Measurements from ENCODE around the gene DNAJC27. TPM values are rescaled to one million over a fixed set of nuclear protein-coding genes. Genes with fewer than 3 reads are reported as not detected.

The DNAJC27 gene
- polyA plus RNA-seq, 1 of the 3 experiments (the other 2 are of a cell fraction): 2.4 TPM

DNA sequence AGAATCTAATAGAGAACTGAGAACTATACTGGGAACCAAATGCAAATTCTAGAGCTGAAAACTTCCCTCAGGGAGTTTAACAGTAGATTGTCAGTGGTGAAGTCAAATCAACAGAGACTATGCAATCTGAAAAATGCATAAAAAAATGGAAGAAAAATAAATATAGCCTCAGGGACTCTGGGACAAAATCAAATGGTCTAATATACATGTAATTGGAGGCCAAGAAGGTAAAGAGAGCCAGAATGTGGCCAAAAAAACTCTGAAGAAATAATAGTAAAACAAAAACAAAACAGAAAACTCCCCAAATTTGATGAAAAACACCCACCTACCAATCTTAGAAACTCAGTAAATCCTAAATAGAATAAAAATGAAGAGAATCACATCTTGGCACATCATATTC, 16.5 kb downstream of the DNAJC27 start:
- CTCF ChIA-PET: interaction anchor here (1.0 to 2.6 kb wide), 2 partner anchors 9 to 175 kb away, joined by 3 to 9 read pairs; no protein-coding TSS in a partner anchor
- DNase-seq: no peak
- Histone ChIP-seq H3K36me3 (replicated peaks in 1 of 2; ENCODE audit: control insufficient read depth in 1 of 2, insufficient read depth in 2 of 2, low read length in 1 of 2) (peaks cover 78 to 79% of the 10 kb centered on the region in 2 experiments), H2AFZ (ENCODE audit: low read depth) (no peak overlapping the region), H3K4me2 (no peak overlapping the region), H3K79me2 (ENCODE audit: insufficient read depth) (no peaks in the 10 kb centered on the region; the same call in 1 of the 2 replicates), H3K27me3 (ENCODE audit: insufficient read depth) (no peaks in the 10 kb centered on the region), H3F3A (replicated peaks; ENCODE audit: insufficient read depth) (no peaks in the 10 kb centered on the region), H3K4me1 (ENCODE audit: control insufficient read depth in 1 of 2, insufficient read depth in 2 of 2, low read depth in 1 of 2, low read length in 1 of 2) (no peaks in the 10 kb centered on the region), H3K27ac (ENCODE audit: low read depth in 2 of 2, low read length in 1 of 2) (no peak overlapping the region), H3K9ac (no peak overlapping the region), H4K20me1 (ENCODE audit: insufficient read depth) (no peaks in the 10 kb centered on the region), H3K4me3 (ENCODE audit: low read depth in 2 of 2, low read length in 1 of 2) (no peak overlapping the region), H3K9me2 (no peaks in the 10 kb centered on the region), H3K9me3 (peaks cover 10% of the 10 kb centered on the region)
- TF ChIP-seq EZH2phosphoT487 (IDR thresholded peaks at IDR 0.05; ENCODE audit: borderline replicate concordance, low read depth) (no peak), GATA2 (CRISPR knock-in tag; IDR thresholded peaks at IDR 0.05) (no peak), YY1 (IDR thresholded peaks at IDR 0.05; ENCODE audit: low read depth) (no peak), GABPA (IDR thresholded peaks at IDR 0.05; ENCODE audit: low read depth) (no peak), RFX5 (IDR thresholded peaks at IDR 0.05; ENCODE audit: low read length) (no peak), JUND (IDR thresholded peaks at IDR 0.05) (no peak), FOXM1 (IDR thresholded peaks at IDR 0.05; ENCODE audit: low read depth) (no peak), ELF1 (IDR thresholded peaks at IDR 0.05) (no peak)
- TF ChIP-seq, protein P1, sequence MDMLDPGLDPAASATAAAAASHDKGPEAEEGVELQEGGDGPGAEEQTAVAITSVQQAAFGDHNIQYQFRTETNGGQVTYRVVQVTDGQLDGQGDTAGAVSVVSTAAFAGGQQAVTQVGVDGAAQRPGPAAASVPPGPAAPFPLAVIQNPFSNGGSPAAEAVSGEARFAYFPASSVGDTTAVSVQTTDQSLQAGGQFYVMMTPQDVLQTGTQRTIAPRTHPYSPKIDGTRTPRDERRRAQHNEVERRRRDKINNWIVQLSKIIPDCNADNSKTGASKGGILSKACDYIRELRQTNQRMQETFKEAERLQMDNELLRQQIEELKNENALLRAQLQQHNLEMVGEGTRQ (IDR thresholded peaks at IDR 0.05; ENCODE audit: borderline replicate concordance, low read depth, low read length): no peak
- POLR2A ChIA-PET: no interaction called here

DNA sequence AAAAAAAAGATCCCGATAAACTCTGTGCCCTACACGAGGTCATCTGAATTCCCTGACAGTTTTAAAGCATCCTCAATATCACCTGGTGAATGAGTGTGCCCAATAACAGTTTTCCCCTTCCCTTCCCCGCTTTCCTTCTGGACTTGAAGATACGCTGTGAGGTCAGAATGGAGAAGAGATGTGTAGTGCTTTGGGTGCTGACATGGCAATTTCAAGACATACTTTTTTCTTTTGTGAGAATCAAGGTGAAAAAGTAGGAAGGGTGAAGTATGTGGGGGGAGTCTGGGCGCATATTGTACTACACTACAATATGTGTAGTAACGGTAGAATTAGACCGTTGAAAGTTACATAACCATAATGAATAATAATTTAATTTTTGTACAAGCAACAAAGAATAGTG, 21.7 kb downstream of the DNAJC27 start:
- H4K20me1 ChIP-seq (ENCODE audit: insufficient read depth): no peaks in the 10 kb centered on the region
- DNase-seq: no peak
- H3K36me3 ChIP-seq (replicated peaks in 1 of 2; ENCODE audit: control insufficient read depth in 1 of 2, insufficient read depth in 2 of 2, low read length in 1 of 2): peaks cover 68 to 80% of the 10 kb centered on the region in 2 experiments
- H3K9me3 ChIP-seq: peaks cover 4% of the 10 kb centered on the region
- no peaks in the 10 kb centered on the region for H3K79me2 ChIP-seq (ENCODE audit: insufficient read depth)
- no peaks in the 10 kb centered on the region for H3K27me3 ChIP-seq (ENCODE audit: insufficient read depth)
- no peak overlapping the region for H3K27ac ChIP-seq (ENCODE audit: low read depth in 2 of 2, low read length in 1 of 2)
- WGBS (ENCODE audit: low lambda C conversion rate): 94% methylated on average over 7 of the region's 7 CpGs
- POLR2A ChIA-PET: no interaction called here
- CTCF ChIA-PET: no interaction called here
- no peaks in the 10 kb centered on the region for H3K4me1 ChIP-seq (ENCODE audit: control insufficient read depth in 1 of 2, insufficient read depth in 2 of 2, low read depth in 1 of 2, low read length in 1 of 2)
- H3K9ac ChIP-seq: no peak overlapping the region
- no peak overlapping the region for H2AFZ ChIP-seq (ENCODE audit: low read depth)
- no peak for TF ChIP-seq POLR2AphosphoS5 (IDR thresholded peaks at IDR 0.05; ENCODE audit: low read depth, low read length)
- no peak for TF ChIP-seq TCF12 (IDR thresholded peaks at IDR 0.05)
- TF ChIP-seq, protein P1 (IDR thresholded peaks at IDR 0.05; ENCODE audit: borderline replicate concordance, low read depth, low read length): no peak
- TF ChIP-seq, protein P2, sequence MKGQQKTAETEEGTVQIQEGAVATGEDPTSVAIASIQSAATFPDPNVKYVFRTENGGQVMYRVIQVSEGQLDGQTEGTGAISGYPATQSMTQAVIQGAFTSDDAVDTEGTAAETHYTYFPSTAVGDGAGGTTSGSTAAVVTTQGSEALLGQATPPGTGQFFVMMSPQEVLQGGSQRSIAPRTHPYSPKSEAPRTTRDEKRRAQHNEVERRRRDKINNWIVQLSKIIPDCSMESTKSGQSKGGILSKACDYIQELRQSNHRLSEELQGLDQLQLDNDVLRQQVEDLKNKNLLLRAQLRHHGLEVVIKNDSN (IDR thresholded peaks at IDR 0.05; ENCODE audit: borderline replicate concordance, low read depth): no peak
- TF ChIP-seq, protein P3, sequence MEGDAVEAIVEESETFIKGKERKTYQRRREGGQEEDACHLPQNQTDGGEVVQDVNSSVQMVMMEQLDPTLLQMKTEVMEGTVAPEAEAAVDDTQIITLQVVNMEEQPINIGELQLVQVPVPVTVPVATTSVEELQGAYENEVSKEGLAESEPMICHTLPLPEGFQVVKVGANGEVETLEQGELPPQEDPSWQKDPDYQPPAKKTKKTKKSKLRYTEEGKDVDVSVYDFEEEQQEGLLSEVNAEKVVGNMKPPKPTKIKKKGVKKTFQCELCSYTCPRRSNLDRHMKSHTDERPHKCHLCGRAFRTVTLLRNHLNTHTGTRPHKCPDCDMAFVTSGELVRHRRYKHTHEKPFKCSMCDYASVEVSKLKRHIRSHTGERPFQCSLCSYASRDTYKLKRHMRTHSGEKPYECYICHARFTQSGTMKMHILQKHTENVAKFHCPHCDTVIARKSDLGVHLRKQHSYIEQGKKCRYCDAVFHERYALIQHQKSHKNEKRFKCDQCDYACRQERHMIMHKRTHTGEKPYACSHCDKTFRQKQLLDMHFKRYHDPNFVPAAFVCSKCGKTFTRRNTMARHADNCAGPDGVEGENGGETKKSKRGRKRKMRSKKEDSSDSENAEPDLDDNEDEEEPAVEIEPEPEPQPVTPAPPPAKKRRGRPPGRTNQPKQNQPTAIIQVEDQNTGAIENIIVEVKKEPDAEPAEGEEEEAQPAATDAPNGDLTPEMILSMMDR (IDR thresholded peaks at IDR 0.05): no peak
- TF ChIP-seq EZH2phosphoT487 (IDR thresholded peaks at IDR 0.05; ENCODE audit: borderline replicate concordance, low read depth): no peak
- no peak for TF ChIP-seq YY1 (IDR thresholded peaks at IDR 0.05; ENCODE audit: low read depth)
- TF ChIP-seq RXRA (IDR thresholded peaks at IDR 0.05; ENCODE audit: borderline replicate concordance, low read depth): no peak
- TF ChIP-seq, protein P4, sequence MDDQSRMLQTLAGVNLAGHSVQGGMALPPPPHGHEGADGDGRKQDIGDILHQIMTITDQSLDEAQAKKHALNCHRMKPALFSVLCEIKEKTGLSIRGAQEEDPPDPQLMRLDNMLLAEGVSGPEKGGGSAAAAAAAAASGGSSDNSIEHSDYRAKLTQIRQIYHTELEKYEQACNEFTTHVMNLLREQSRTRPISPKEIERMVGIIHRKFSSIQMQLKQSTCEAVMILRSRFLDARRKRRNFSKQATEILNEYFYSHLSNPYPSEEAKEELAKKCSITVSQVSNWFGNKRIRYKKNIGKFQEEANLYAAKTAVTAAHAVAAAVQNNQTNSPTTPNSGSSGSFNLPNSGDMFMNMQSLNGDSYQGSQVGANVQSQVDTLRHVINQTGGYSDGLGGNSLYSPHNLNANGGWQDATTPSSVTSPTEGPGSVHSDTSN (IDR thresholded peaks at IDR 0.05): no peak
- TF ChIP-seq ELF1 (IDR thresholded peaks at IDR 0.05): no peak
- TF ChIP-seq, protein P5, sequence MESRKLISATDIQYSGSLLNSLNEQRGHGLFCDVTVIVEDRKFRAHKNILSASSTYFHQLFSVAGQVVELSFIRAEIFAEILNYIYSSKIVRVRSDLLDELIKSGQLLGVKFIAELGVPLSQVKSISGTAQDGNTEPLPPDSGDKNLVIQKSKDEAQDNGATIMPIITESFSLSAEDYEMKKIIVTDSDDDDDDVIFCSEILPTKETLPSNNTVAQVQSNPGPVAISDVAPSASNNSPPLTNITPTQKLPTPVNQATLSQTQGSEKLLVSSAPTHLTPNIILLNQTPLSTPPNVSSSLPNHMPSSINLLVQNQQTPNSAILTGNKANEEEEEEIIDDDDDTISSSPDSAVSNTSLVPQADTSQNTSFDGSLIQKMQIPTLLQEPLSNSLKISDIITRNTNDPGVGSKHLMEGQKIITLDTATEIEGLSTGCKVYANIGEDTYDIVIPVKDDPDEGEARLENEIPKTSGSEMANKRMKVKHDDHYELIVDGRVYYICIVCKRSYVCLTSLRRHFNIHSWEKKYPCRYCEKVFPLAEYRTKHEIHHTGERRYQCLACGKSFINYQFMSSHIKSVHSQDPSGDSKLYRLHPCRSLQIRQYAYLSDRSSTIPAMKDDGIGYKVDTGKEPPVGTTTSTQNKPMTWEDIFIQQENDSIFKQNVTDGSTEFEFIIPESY (IDR thresholded peaks at IDR 0.05; ENCODE audit: borderline replicate concordance, low read depth): no peak
- no peak for TF ChIP-seq CHD2 (IDR thresholded peaks at IDR 0.05; ENCODE audit: low read length, partially characterized antibody)
- TF ChIP-seq NRF1 (IDR thresholded peaks at IDR 0.05; ENCODE audit: low read depth, low read length): no peak
- no peak for TF ChIP-seq RAD21 (IDR thresholded peaks at IDR 0.05; ENCODE audit: low read length)
- TF ChIP-seq, protein P6, sequence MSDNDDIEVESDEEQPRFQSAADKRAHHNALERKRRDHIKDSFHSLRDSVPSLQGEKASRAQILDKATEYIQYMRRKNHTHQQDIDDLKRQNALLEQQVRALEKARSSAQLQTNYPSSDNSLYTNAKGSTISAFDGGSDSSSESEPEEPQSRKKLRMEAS (IDR thresholded peaks at IDR 0.05; ENCODE audit: low read depth): no peak
- TF ChIP-seq RCOR1 (IDR thresholded peaks at IDR 0.05; ENCODE audit: low read length): no peak
- H3K4me2 ChIP-seq: no peak overlapping the region
- no peaks in the 10 kb centered on the region for H3F3A ChIP-seq (replicated peaks; ENCODE audit: insufficient read depth)
- H3K4me3 ChIP-seq (ENCODE audit: low read depth in 2 of 2, low read length in 1 of 2): no peak overlapping the region
- no peaks in the 10 kb centered on the region for H3K9me2 ChIP-seq
